ENCODE data around the gene POLE4. TPM values are rescaled to one million over a fixed set of nuclear protein-coding genes. Genes with fewer than 3 reads are reported as not detected.
A peak's percentile ranks its signal among the peaks of the same experiment; 100 is the strongest.

Gene POLE4
- total RNA-seq, 1 donor, result 27.4 TPM

GRCh38 chr2:74917702-74918619 is 40.5 kb upstream of the POLE4 start:
- no peak overlapping the region for H3K4me3 ChIP-seq (ENCODE audit: low read depth, low read length)
- TF ChIP-seq CTCF (IDR thresholded peaks at IDR 0.05; ENCODE audit: insufficient read depth, low read length), result no peak
- DNase-seq (ENCODE audit: low read depth), result peak; percentile 62

GRCh38 chr2:74919827-74920226 is 38.6 kb upstream of the POLE4 start:
- H3K4me3 ChIP-seq (ENCODE audit: low read depth, low read length), result peak overlapping the region; percentile 62
- peak; percentile 49 for DNase-seq (ENCODE audit: low read depth)
- peak; percentile 82 for TF ChIP-seq CTCF (IDR thresholded peaks at IDR 0.05; ENCODE audit: insufficient read depth, low read length)

GRCh38 chr2:74921236-74921736 is 37.2 kb upstream of the POLE4 start:
- H3K4me3 ChIP-seq (ENCODE audit: low read depth, low read length), result no peak overlapping the region
- no peak for TF ChIP-seq CTCF (IDR thresholded peaks at IDR 0.05; ENCODE audit: insufficient read depth, low read length)
- DNase-seq (ENCODE audit: low read depth), result no peak

GRCh38 chr2:74922592-74923227 is 35.7 kb upstream of the POLE4 start:
- H3K4me3 ChIP-seq (ENCODE audit: low read depth, low read length), result no peak overlapping the region
- TF ChIP-seq CTCF (IDR thresholded peaks at IDR 0.05; ENCODE audit: insufficient read depth, low read length), result no peak
- peak; percentile 37 for DNase-seq (ENCODE audit: low read depth)

GRCh38 chr2:74924463-74925265 is 33.8 kb upstream of the POLE4 start:
- no peak overlapping the region for H3K4me3 ChIP-seq (ENCODE audit: low read depth, low read length)
- TF ChIP-seq CTCF (IDR thresholded peaks at IDR 0.05; ENCODE audit: insufficient read depth, low read length), result no peak
- no peak for DNase-seq (ENCODE audit: low read depth)

GRCh38 chr2:74925361-74925786 is 33.1 kb upstream of the POLE4 start:
- TF ChIP-seq CTCF (IDR thresholded peaks at IDR 0.05; ENCODE audit: insufficient read depth, low read length), result no peak
- DNase-seq (ENCODE audit: low read depth), result no peak
- no peak overlapping the region for H3K4me3 ChIP-seq (ENCODE audit: low read depth, low read length)

All from fibroblast of the aortic adventitia (primary cell).